ENCODE data around the gene GPR146.
"Not testable (repeated sequence)": the region's sequence is repeated elsewhere in the genome, so short reads cannot be mapped to it uniquely, and the experiment has no call there.

Gene GPR146

GRCh38 chr7:1068013-1068412 lies 23.7 kb downstream of the GPR146 start:
- DNase-seq (ENCODE audit: low read depth in 2 of 2), result no peak
- H3K4me3 ChIP-seq (replicated peaks in 1 of 2; ENCODE audit: low read depth in 2 of 2, low read length in 2 of 2), result no peak overlapping the region
- no peak for TF ChIP-seq CTCF (IDR thresholded peaks at IDR 0.05; ENCODE audit: low read depth, low read length)

- no peak for DNase-seq (ENCODE audit: low read depth in 2 of 2)
- TF ChIP-seq CTCF (IDR thresholded peaks at IDR 0.05; ENCODE audit: low read depth, low read length), result no peak
- no peak overlapping the region for H3K4me3 ChIP-seq (replicated peaks in 1 of 2; ENCODE audit: low read depth in 2 of 2, low read length in 2 of 2)
Measured at GRCh38 chr7:1068619-1069018, 24.3 kb downstream of the GPR146 start.

- TF ChIP-seq CTCF (IDR thresholded peaks at IDR 0.05; ENCODE audit: low read depth, low read length), result no peak
- no peak overlapping the region for H3K4me3 ChIP-seq (replicated peaks in 1 of 2; ENCODE audit: low read depth in 2 of 2, low read length in 2 of 2)
- no peak for DNase-seq (ENCODE audit: low read depth in 2 of 2)
Measured at GRCh38 chr7:1070544-1071011, 26.2 kb downstream of the GPR146 start.

- no peak for TF ChIP-seq CTCF (IDR thresholded peaks at IDR 0.05; ENCODE audit: low read depth, low read length)
- H3K4me3 ChIP-seq (replicated peaks in 1 of 2; ENCODE audit: low read depth in 2 of 2, low read length in 2 of 2), result no peak overlapping the region
- DNase-seq (ENCODE audit: low read depth in 2 of 2), result no peak
Measured at GRCh38 chr7:1071731-1072254, 27.4 kb downstream of the GPR146 start.

GRCh38 chr7:1073142-1073977 lies 29.0 kb downstream of the GPR146 start:
- no peak for DNase-seq (ENCODE audit: low read depth in 2 of 2)
- no peak overlapping the region for H3K4me3 ChIP-seq (replicated peaks in 1 of 2; ENCODE audit: low read depth in 2 of 2, low read length in 2 of 2)
- no peak for TF ChIP-seq CTCF (IDR thresholded peaks at IDR 0.05; ENCODE audit: low read depth, low read length)

GRCh38 chr7:1074018-1074417 lies 29.7 kb downstream of the GPR146 start:
- H3K4me3 ChIP-seq (replicated peaks in 1 of 2; ENCODE audit: low read depth in 2 of 2, low read length in 2 of 2); DNase-seq (ENCODE audit: low read depth in 2 of 2): not testable (repeated sequence)

GRCh38 chr7:1074593-1075431 lies 30.5 kb downstream of the GPR146 start:
- no peak for TF ChIP-seq CTCF (IDR thresholded peaks at IDR 0.05; ENCODE audit: low read depth, low read length)
- DNase-seq (ENCODE audit: low read depth in 2 of 2), result no peak
- no peak overlapping the region for H3K4me3 ChIP-seq (replicated peaks in 1 of 2; ENCODE audit: low read depth in 2 of 2, low read length in 2 of 2)
